GM23338 (cell line): ENCODE measurements around the gene NDFIP1. TPM values are rescaled to one million over a fixed set of nuclear protein-coding genes. Genes with fewer than 3 reads are reported as not detected.

Experiments used
- ATAC-seq: fragments of 200-7000 bp; cut with Tn5 transposase; 3 replicates; pipeline ENCODE4 v1.9.1; 2020
- DNase-seq: peaks from one replicate; pipeline ENCODE4 v3.0.0-alpha.2; 2015; ENCODE audit warnings: low spot score
- H2AFZ ChIP-seq: fragments of 200-600 bp; sonication (generic); 2 replicates; pipeline ENCODE4 v1.8.0; 2016; ENCODE audit warnings: antibody characterized with exemption, mild to moderate bottlenecking, moderate library complexity
- H3F3A ChIP-seq: fragments of 200-600 bp; sonication (generic); replicated peaks from 2 replicates; pipeline ENCODE4 v1.8.0; 2017; ENCODE audit warnings: antibody characterized with exemption, mixed run types, low read depth
- H3K27ac ChIP-seq: fragments of 200-600 bp; sonication (generic); 2 replicates; pipeline ENCODE4 v1.6.1; 2016; ENCODE audit warnings: low read depth
- H3K27me3 ChIP-seq: fragments of 200-600 bp; sonication (generic); 2 replicates; pipeline ENCODE4 v1.8.0; 2016; ENCODE audit warnings: mild to moderate bottlenecking, mixed run types, moderate library complexity; ENCODE audit not compliant: insufficient read depth
- H3K36me3 ChIP-seq: fragments of 200-600 bp; sonication (generic); 2 replicates; pipeline ENCODE4 v1.8.0; 2016; ENCODE audit warnings: mild to moderate bottlenecking; ENCODE audit not compliant: insufficient read depth
- H3K4me1 ChIP-seq: fragments of 200-600 bp; sonication (generic); 2 replicates; pipeline ENCODE4 v1.8.0; 2016; ENCODE audit warnings: mild to moderate bottlenecking, moderate library complexity; ENCODE audit not compliant: insufficient read depth
- H3K4me2 ChIP-seq: fragments of 200-600 bp; sonication (generic); 2 replicates; pipeline ENCODE4 v1.7.1; 2017; ENCODE audit warnings: mixed run types
- H3K4me3 ChIP-seq: fragments of 200-600 bp; sonication (generic); 2 replicates; pipeline ENCODE4 v1.6.1; 2016; ENCODE audit warnings: mixed run types
- H3K79me2 ChIP-seq: fragments of 200-600 bp; sonication (generic); replicated peaks from 2 replicates; pipeline ENCODE4 v1.8.0; 2017; ENCODE audit warnings: mild to moderate bottlenecking; ENCODE audit not compliant: insufficient read depth
- H3K9me2 ChIP-seq: fragments of 200-600 bp; sonication (generic); 2 replicates; pipeline ENCODE4 v1.8.0; 2017; ENCODE audit not compliant: insufficient read depth
- H4K20me1 ChIP-seq: fragments of 200-600 bp; sonication (generic); replicated peaks from 2 replicates; pipeline ENCODE4 v1.8.0; 2017; ENCODE audit warnings: mild to moderate bottlenecking; ENCODE audit not compliant: insufficient read depth
- H3K27ac Mint-ChIP-seq: 2 replicates; pipeline ENCODE4 v1.8.0; 2020; ENCODE audit warnings: inconsistent platforms, mild to moderate bottlenecking, moderate library complexity, mixed read lengths
- H3K27me3 Mint-ChIP-seq: 3 replicates; pipeline ENCODE4 v1.8.0; 2022; ENCODE audit warnings: low read depth, mild to moderate bottlenecking, moderate library complexity, mixed read lengths, inconsistent platforms; ENCODE audit not compliant: insufficient read depth, poor library complexity
- H3K36me3 Mint-ChIP-seq: 3 replicates; pipeline ENCODE4 v1.8.0; 2021; ENCODE audit warnings: low read depth, mild to moderate bottlenecking, inconsistent platforms, moderate library complexity, mixed read lengths
- H3K4me1 Mint-ChIP-seq: 3 replicates; pipeline ENCODE4 v1.8.0; 2020; ENCODE audit warnings: mild to moderate bottlenecking, inconsistent platforms, mixed read lengths
- H3K4me3 Mint-ChIP-seq: 3 replicates; pipeline ENCODE4 v1.8.0; 2021; ENCODE audit warnings: moderate library complexity, mild to moderate bottlenecking, inconsistent platforms, mixed read lengths
- H3K9me3 Mint-ChIP-seq: 3 replicates; pipeline ENCODE4 v1.8.0; 2020; ENCODE audit warnings: moderate library complexity, mild to moderate bottlenecking, inconsistent platforms, mixed read lengths
- CREB1 ChIP-seq: fragments of 250-450 bp; sonication (Bioruptor Pico); IDR thresholded peaks from 2 replicates; pipeline ENCODE4 v1.5.0; 2020; ENCODE audit warnings: low read depth, mild to moderate bottlenecking, moderate library complexity
- EZH2 ChIP-seq: fragments of 200-600 bp; sonication (generic); IDR thresholded peaks from one replicate; pipeline ENCODE4 v1.8.0; 2017; ENCODE audit warnings: antibody characterized with exemption, mild to moderate bottlenecking, low read depth; ENCODE audit not compliant: unreplicated experiment
- EZH2phosphoT487 ChIP-seq: fragments of 200-600 bp; sonication (generic); IDR thresholded peaks from one replicate; pipeline ENCODE4 v1.8.1; 2018; ENCODE audit warnings: antibody characterized with exemption; ENCODE audit not compliant: unreplicated experiment
- JUNB ChIP-seq: IDR thresholded peaks from one replicate; pipeline ENCODE4 v1.6.1; 2016; ENCODE audit warnings: antibody characterized with exemption; ENCODE audit not compliant: unreplicated experiment
- NANOG ChIP-seq: IDR thresholded peaks from 2 replicates; pipeline ENCODE4 v1.6.1; 2016; ENCODE audit warnings: antibody characterized with exemption, borderline replicate concordance
- POLR2AphosphoS5 ChIP-seq: IDR thresholded peaks from 2 replicates; pipeline ENCODE4 v1.6.1; 2016; ENCODE audit warnings: antibody characterized with exemption, low read depth
- STAT1 ChIP-seq: IDR thresholded peaks from one replicate; pipeline ENCODE4 v1.6.1; 2016; ENCODE audit warnings: antibody characterized with exemption; ENCODE audit not compliant: unreplicated experiment
- ZNF114 ChIP-seq: fragments of 250-450 bp; sonication (Bioruptor Pico); IDR thresholded peaks from 2 replicates; pipeline ENCODE4 v1.5.0; 2020; ENCODE audit warnings: mild to moderate bottlenecking, moderate library complexity
- ZNF331 ChIP-seq: fragments of 250-450 bp; sonication (Bioruptor Pico); IDR thresholded peaks from 2 replicates; pipeline ENCODE4 v1.5.0; 2020; ENCODE audit warnings: low read depth, mild to moderate bottlenecking, moderate library complexity
- polyA plus RNA-seq: library from polyadenylated mRNA; unstranded; fragments of >200 nt; fragmentation: Nextera tagmentation; extraction: Ambion mirVana; gene quantifications from 2 replicates; pipeline ENCODE4 v1.2.1, GENCODE V29; 2016
- total RNA-seq: library from RNA; depleted of rRNA; stranded (reverse); fragments of >200 nt; shearing (Covaris generic); gene quantifications from 2 replicates; pipeline ENCODE4 v1.2.3, GENCODE V29; 2014
- TF ChIP-seq, protein P1 (sequence below): fragments of 250-450 bp; sonication (Bioruptor Pico); IDR thresholded peaks from 2 replicates; pipeline ENCODE4 v1.5.0; 2020; ENCODE audit warnings: mild to moderate bottlenecking, moderate library complexity
- TF ChIP-seq, protein P2 (sequence below), 2 experiments: fragments of 200-600 bp in 1 of 2; sonication (generic) in 1 of 2; conservative IDR thresholded peaks; 2 replicates each; pipeline versions ENCODE4 v1.5.1 to v1.6.1; 2016 to 2017; ENCODE audit warnings: antibody characterized with exemption in 2 of 2, low read depth in 2 of 2, mild to moderate bottlenecking in 2 of 2, moderate library complexity in 1 of 2
- TF ChIP-seq, protein P3 (sequence below): IDR thresholded peaks from one replicate; pipeline ENCODE4 v1.6.1; 2018; ENCODE audit warnings: antibody characterized with exemption; ENCODE audit not compliant: unreplicated experiment
- TF ChIP-seq, protein P4 (sequence below): IDR thresholded peaks from 2 replicates; pipeline ENCODE4 v1.6.1; 2016; ENCODE audit warnings: antibody characterized with exemption

The NDFIP1 gene
- total and polyA plus RNA-seq, 2 experiments from 2014 or later: 24.3 to 45.0 TPM

DNA sequence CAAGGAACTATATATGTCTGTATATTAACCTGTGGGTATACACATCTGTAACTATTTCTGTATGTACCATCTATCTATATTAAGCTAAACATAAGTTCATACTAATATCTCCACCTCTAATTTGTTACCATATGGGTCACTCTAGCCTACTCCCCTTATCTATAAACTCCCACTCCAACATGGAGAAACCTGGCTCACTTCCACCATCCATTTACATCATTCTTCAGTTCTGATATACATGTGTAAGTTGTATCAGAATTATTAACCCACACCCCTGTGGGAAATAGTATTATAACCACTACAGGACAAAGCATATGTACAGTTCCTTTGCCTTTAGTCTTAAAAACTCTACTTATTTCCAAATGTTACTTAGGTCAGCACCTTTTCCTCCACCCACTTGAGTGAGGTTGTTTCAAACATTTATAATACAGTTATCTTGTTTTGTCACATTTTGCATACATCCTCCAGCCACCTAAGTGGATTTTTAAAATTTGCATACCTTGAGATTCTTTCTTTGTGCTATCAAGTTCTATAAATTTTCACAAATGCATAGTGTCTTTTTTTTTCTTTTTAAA is 10.6 kb downstream of the NDFIP1 start:
- Mint-ChIP-seq H3K9me3 (no peaks in the 10 kb centered on the region; the same call in 2 of the 3 replicates), H3K4me3 (no peak overlapping the region), H3K4me1 (peaks cover 17% of the 10 kb centered on the region), H3K36me3 (peaks cover 13% of the 10 kb centered on the region; the same call in 2 of the 3 replicates), H3K27me3 (no peaks in the 10 kb centered on the region), H3K27ac (no peak overlapping the region)
- H3K27me3 ChIP-seq: no peaks in the 10 kb centered on the region
- no peak for ATAC-seq
- no peaks in the 10 kb centered on the region for H3K9me2 ChIP-seq
- peaks cover 16% of the 10 kb centered on the region; the same call in 1 of the 2 replicates for H3K4me1 ChIP-seq
- no peak overlapping the region for H3K4me2 ChIP-seq
- H2AFZ ChIP-seq: no peak overlapping the region
- TF ChIP-seq NANOG (no peak), EZH2 (no peak), CREB1 (CRISPR knock-in tag) (no peak), POLR2AphosphoS5 (no peak), JUNB (no peak), ZNF114 (CRISPR knock-in tag) (no peak), ZNF331 (no peak), STAT1 (no peak), EZH2phosphoT487 (no peak)
- TF ChIP-seq, protein P1, sequence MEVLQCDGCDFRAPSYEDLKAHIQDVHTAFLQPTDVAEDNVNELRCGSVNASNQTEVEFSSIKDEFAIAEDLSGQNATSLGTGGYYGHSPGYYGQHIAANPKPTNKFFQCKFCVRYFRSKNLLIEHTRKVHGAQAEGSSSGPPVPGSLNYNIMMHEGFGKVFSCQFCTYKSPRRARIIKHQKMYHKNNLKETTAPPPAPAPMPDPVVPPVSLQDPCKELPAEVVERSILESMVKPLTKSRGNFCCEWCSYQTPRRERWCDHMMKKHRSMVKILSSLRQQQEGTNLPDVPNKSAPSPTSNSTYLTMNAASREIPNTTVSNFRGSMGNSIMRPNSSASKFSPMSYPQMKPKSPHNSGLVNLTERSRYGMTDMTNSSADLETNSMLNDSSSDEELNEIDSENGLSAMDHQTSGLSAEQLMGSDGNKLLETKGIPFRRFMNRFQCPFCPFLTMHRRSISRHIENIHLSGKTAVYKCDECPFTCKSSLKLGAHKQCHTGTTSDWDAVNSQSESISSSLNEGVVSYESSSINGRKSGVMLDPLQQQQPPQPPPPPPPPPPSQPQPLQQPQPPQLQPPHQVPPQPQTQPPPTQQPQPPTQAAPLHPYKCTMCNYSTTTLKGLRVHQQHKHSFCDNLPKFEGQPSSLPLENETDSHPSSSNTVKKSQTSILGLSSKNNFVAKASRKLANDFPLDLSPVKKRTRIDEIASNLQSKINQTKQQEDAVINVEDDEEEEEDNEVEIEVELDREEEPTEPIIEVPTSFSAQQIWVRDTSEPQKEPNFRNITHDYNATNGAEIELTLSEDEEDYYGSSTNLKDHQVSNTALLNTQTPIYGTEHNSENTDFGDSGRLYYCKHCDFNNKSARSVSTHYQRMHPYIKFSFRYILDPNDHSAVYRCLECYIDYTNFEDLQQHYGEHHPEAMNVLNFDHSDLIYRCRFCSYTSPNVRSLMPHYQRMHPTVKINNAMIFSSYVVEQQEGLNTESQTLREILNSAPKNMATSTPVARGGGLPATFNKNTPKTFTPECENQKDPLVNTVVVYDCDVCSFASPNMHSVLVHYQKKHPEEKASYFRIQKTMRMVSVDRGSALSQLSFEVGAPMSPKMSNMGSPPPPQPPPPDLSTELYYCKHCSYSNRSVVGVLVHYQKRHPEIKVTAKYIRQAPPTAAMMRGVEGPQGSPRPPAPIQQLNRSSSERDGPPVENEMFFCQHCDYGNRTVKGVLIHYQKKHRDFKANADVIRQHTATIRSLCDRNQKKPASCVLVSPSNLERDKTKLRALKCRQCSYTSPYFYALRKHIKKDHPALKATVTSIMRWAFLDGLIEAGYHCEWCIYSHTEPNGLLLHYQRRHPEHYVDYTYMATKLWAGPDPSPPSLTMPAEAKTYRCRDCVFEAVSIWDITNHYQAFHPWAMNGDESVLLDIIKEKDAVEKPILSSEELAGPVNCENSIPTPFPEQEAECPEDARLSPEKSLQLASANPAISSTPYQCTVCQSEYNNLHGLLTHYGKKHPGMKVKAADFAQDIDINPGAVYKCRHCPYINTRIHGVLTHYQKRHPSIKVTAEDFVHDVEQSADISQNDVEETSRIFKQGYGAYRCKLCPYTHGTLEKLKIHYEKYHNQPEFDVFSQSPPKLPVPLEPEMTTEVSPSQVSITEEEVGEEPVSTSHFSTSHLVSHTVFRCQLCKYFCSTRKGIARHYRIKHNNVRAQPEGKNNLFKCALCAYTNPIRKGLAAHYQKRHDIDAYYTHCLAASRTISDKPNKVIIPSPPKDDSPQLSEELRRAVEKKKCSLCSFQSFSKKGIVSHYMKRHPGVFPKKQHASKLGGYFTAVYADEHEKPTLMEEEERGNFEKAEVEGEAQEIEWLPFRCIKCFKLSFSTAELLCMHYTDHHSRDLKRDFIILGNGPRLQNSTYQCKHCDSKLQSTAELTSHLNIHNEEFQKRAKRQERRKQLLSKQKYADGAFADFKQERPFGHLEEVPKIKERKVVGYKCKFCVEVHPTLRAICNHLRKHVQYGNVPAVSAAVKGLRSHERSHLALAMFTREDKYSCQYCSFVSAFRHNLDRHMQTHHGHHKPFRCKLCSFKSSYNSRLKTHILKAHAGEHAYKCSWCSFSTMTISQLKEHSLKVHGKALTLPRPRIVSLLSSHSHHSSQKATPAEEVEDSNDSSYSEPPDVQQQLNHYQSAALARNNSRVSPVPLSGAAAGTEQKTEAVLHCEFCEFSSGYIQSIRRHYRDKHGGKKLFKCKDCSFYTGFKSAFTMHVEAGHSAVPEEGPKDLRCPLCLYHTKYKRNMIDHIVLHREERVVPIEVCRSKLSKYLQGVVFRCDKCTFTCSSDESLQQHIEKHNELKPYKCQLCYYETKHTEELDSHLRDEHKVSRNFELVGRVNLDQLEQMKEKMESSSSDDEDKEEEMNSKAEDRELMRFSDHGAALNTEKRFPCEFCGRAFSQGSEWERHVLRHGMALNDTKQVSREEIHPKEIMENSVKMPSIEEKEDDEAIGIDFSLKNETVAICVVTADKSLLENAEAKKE (CRISPR knock-in tag): no peak
- TF ChIP-seq, protein P2, sequence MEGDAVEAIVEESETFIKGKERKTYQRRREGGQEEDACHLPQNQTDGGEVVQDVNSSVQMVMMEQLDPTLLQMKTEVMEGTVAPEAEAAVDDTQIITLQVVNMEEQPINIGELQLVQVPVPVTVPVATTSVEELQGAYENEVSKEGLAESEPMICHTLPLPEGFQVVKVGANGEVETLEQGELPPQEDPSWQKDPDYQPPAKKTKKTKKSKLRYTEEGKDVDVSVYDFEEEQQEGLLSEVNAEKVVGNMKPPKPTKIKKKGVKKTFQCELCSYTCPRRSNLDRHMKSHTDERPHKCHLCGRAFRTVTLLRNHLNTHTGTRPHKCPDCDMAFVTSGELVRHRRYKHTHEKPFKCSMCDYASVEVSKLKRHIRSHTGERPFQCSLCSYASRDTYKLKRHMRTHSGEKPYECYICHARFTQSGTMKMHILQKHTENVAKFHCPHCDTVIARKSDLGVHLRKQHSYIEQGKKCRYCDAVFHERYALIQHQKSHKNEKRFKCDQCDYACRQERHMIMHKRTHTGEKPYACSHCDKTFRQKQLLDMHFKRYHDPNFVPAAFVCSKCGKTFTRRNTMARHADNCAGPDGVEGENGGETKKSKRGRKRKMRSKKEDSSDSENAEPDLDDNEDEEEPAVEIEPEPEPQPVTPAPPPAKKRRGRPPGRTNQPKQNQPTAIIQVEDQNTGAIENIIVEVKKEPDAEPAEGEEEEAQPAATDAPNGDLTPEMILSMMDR (conservative IDR thresholded peaks at IDR 0.05; ENCODE audit: low read depth in 2 of 2): no peak
- TF ChIP-seq, protein P3, sequence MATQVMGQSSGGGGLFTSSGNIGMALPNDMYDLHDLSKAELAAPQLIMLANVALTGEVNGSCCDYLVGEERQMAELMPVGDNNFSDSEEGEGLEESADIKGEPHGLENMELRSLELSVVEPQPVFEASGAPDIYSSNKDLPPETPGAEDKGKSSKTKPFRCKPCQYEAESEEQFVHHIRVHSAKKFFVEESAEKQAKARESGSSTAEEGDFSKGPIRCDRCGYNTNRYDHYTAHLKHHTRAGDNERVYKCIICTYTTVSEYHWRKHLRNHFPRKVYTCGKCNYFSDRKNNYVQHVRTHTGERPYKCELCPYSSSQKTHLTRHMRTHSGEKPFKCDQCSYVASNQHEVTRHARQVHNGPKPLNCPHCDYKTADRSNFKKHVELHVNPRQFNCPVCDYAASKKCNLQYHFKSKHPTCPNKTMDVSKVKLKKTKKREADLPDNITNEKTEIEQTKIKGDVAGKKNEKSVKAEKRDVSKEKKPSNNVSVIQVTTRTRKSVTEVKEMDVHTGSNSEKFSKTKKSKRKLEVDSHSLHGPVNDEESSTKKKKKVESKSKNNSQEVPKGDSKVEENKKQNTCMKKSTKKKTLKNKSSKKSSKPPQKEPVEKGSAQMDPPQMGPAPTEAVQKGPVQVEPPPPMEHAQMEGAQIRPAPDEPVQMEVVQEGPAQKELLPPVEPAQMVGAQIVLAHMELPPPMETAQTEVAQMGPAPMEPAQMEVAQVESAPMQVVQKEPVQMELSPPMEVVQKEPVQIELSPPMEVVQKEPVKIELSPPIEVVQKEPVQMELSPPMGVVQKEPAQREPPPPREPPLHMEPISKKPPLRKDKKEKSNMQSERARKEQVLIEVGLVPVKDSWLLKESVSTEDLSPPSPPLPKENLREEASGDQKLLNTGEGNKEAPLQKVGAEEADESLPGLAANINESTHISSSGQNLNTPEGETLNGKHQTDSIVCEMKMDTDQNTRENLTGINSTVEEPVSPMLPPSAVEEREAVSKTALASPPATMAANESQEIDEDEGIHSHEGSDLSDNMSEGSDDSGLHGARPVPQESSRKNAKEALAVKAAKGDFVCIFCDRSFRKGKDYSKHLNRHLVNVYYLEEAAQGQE: no peak
- TF ChIP-seq, protein P4, sequence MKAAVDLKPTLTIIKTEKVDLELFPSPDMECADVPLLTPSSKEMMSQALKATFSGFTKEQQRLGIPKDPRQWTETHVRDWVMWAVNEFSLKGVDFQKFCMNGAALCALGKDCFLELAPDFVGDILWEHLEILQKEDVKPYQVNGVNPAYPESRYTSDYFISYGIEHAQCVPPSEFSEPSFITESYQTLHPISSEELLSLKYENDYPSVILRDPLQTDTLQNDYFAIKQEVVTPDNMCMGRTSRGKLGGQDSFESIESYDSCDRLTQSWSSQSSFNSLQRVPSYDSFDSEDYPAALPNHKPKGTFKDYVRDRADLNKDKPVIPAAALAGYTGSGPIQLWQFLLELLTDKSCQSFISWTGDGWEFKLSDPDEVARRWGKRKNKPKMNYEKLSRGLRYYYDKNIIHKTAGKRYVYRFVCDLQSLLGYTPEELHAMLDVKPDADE: no peak
- H3K79me2 ChIP-seq: peaks cover 100% of the 10 kb centered on the region
- no peak overlapping the region for H3K4me3 ChIP-seq
- peaks cover 8% of the 10 kb centered on the region; the same call in 1 of the 2 replicates for H4K20me1 ChIP-seq
- H3K36me3 ChIP-seq: no peaks in the 10 kb centered on the region
- no peaks in the 10 kb centered on the region; the same call in 1 of the 2 replicates for H3F3A ChIP-seq
- no peak overlapping the region for H3K27ac ChIP-seq
- DNase-seq: no peak
